LNCaP clone FGC (cell line): ENCODE results near the gene BLCAP.

Source experiments
- DNase-seq: peaks from one replicate; pipeline ENCODE4 v3.0.0-alpha.2; 2011; ENCODE audit warnings: low read depth
- H3K4me3 ChIP-seq: 2 replicates; pipeline ENCODE4 v1.5.1; 2011; ENCODE audit warnings: mild to moderate bottlenecking, low read depth, low read length, control low read depth
- TF ChIP-seq, protein P1 (sequence below): IDR thresholded peaks from 2 replicates; pipeline ENCODE4 v1.5.1; 2012; ENCODE audit warnings: mild to moderate bottlenecking; ENCODE audit not compliant: control insufficient read depth, insufficient read depth; ENCODE audit errors: extremely low read depth

BLCAP gene

GRCh38 chr20:37518606-37519507 is 8.8 kb downstream of the BLCAP start:
- peak overlapping the region; percentile 40 for H3K4me3 ChIP-seq
- peak; percentile 50 for DNase-seq
- TF ChIP-seq, protein P1, sequence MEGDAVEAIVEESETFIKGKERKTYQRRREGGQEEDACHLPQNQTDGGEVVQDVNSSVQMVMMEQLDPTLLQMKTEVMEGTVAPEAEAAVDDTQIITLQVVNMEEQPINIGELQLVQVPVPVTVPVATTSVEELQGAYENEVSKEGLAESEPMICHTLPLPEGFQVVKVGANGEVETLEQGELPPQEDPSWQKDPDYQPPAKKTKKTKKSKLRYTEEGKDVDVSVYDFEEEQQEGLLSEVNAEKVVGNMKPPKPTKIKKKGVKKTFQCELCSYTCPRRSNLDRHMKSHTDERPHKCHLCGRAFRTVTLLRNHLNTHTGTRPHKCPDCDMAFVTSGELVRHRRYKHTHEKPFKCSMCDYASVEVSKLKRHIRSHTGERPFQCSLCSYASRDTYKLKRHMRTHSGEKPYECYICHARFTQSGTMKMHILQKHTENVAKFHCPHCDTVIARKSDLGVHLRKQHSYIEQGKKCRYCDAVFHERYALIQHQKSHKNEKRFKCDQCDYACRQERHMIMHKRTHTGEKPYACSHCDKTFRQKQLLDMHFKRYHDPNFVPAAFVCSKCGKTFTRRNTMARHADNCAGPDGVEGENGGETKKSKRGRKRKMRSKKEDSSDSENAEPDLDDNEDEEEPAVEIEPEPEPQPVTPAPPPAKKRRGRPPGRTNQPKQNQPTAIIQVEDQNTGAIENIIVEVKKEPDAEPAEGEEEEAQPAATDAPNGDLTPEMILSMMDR = no peak

DNA sequence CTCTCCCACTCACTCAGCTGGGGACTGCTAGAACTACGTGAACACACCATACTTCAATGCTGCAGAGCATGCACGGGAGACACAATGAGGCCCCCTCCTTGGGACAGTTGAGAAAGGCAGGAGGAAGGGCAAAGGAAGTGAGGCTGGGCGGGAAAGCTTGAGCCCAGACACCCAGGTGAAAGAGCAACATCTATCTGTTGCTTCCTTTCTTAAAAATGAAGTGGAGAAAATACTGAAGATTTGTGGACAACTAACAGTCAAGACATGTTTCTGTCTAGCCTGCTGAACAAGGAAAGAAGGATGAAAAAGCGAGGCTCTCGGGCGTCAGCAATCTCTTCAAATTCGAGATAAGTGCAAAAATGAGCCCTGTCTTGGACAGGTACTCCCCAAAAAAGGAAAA is 9.6 kb downstream of the BLCAP start:
- DNase-seq = no peak
- TF ChIP-seq, protein P1 = no peak
- no peak overlapping the region for H3K4me3 ChIP-seq

- DNase-seq = no peak
- H3K4me3 ChIP-seq = no peak overlapping the region
- TF ChIP-seq, protein P1 = no peak
Measured at GRCh38 chr20:37516811-37517750, 10.6 kb downstream of the BLCAP start.

GRCh38 chr20:37515876-37516275 is 11.8 kb downstream of the BLCAP start:
- no peak overlapping the region for H3K4me3 ChIP-seq
- TF ChIP-seq, protein P1 = no peak
- DNase-seq = no peak

DNA sequence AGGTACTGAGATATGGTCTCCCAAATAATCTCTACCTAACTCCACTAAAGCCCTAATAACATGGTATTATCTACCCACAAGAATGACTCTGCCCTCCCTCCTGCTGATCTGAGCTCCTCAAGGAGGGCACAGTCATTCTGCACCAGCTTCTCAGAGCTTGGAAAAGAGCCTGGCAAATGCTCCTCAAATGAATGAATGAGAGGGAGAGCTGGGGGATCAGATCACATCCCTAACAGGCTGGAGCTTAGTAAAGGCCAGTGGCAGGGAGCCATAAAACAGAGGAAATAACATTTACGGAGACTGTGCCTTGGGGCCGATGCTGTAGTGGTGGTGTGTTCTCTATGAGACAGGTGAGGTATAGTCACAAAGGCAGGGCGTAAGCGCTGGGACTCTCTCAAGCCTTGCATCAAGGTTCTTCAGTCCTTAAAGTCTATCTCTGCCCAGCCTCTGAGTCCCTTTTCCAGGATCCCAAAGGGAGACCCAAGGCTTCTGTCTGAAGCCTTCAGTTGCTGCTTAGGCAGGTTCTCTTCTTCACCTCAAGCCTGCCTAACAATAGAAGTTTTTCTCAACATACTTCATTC is 13.8 kb downstream of the BLCAP start:
- no peak for DNase-seq
- no peak overlapping the region for H3K4me3 ChIP-seq
- TF ChIP-seq, protein P1 = no peak

- TF ChIP-seq, protein P1 = no peak
- DNase-seq = no peak
- no peak overlapping the region for H3K4me3 ChIP-seq
Measured at GRCh38 chr20:37511610-37512275, 15.9 kb downstream of the BLCAP start.
